Subcutaneous abdominal adipose tissue (tissue), 5 donors: Measurements from ENCODE around the gene NDUFS1.
"Not testable (repeated sequence)": the region's sequence is repeated elsewhere in the genome, so short reads cannot be mapped to it uniquely, and the experiment has no call there.

Source experiments
- H3K27ac ChIP-seq: one replicate; pipeline ENCODE4 v1.7.0; 2013; ENCODE audit warnings: low read depth, mild to moderate bottlenecking, inconsistent platforms, low read length, moderate library complexity
- H3K27me3 ChIP-seq, 5 donors: one replicate each; pipeline ENCODE4 v1.7.0; 2013; ENCODE audit warnings: low read length in 5 of 5, inconsistent platforms in 1 of 5; ENCODE audit not compliant: control insufficient read depth in 5 of 5, insufficient read depth in 4 of 5
- H3K36me3 ChIP-seq, 5 donors: one replicate each; pipeline ENCODE4 v1.7.0; 2013; ENCODE audit warnings: low read length in 5 of 5; ENCODE audit not compliant: control insufficient read depth in 5 of 5, insufficient read depth in 5 of 5
- H3K4me1 ChIP-seq, 5 donors: one replicate each; pipeline ENCODE4 v1.7.0; 2013; ENCODE audit warnings: low read length in 5 of 5, mild to moderate bottlenecking in 3 of 5, moderate library complexity in 1 of 5; ENCODE audit not compliant: control insufficient read depth in 5 of 5, insufficient read depth in 5 of 5
- H3K4me3 ChIP-seq, 5 donors: one replicate each; pipeline ENCODE4 v1.7.0; 2013; ENCODE audit warnings: low read length in 5 of 5, low read depth in 1 of 5
- H3K9ac ChIP-seq, 5 donors: one replicate each; pipeline ENCODE4 v1.7.0; 2013; ENCODE audit warnings: low read length in 5 of 5, mild to moderate bottlenecking in 4 of 5, moderate library complexity in 3 of 5
- H3K9me3 ChIP-seq, 5 donors: one replicate each; pipeline ENCODE4 v1.7.0; 2013; ENCODE audit warnings: low read length in 5 of 5; ENCODE audit not compliant: control insufficient read depth in 5 of 5
- donor health status: healthy.
- donor health status: healthy.
- donor health status: healthy.
- donor health status: healthy.
- donor health status: healthy.

NDUFS1 gene

GRCh38 chr2:206192157-206192556 is 32.9 kb upstream of the NDUFS1 start:
- Histone ChIP-seq H3K4me3 (no peak overlapping the region), H3K27ac (no peak overlapping the region), H3K9ac (no peak overlapping the region)

GRCh38 chr2:206190689-206191088 is 31.4 kb upstream of the NDUFS1 start:
- Histone ChIP-seq H3K4me3 (no peak overlapping the region), H3K27me3 (no peaks in the 10 kb centered on the region), H3K27ac (no peak overlapping the region), H3K36me3 (no peaks in the 10 kb centered on the region), H3K4me1 (no peaks in the 10 kb centered on the region), H3K9me3 (no peaks in the 10 kb centered on the region), H3K9ac (no peak overlapping the region)

More at GRCh38 chr2:206192157-206192556, 32.9 kb upstream of the NDUFS1 start:
- Histone ChIP-seq H3K4me1 (no peaks in the 10 kb centered on the region), H3K27me3 (no peaks in the 10 kb centered on the region), H3K36me3 (no peaks in the 10 kb centered on the region), H3K9me3 (no peaks in the 10 kb centered on the region)

- Histone ChIP-seq H3K36me3 (no peaks in the 10 kb centered on the region), H3K9me3 (no peaks in the 10 kb centered on the region), H3K9ac (no peak overlapping the region), H3K27ac (no peak overlapping the region), H3K27me3 (no peaks in the 10 kb centered on the region), H3K4me1 (no peaks in the 10 kb centered on the region), H3K4me3 (no peak overlapping the region)
Observed at GRCh38 chr2:206190111-206190510, 30.9 kb upstream of the NDUFS1 start.

- H3K9ac ChIP-seq = no peak overlapping the region
- H3K27me3 ChIP-seq = no peaks in the 10 kb centered on the region
- no peak overlapping the region for H3K4me3 ChIP-seq
- H3K4me1 ChIP-seq = no peaks in the 10 kb centered on the region
- no peaks in the 10 kb centered on the region for H3K36me3 ChIP-seq
- H3K27ac ChIP-seq = no peak overlapping the region
- no peaks in the 10 kb centered on the region for H3K9me3 ChIP-seq
Observed at GRCh38 chr2:206189691-206190090, 30.4 kb upstream of the NDUFS1 start.

GRCh38 chr2:206181526-206181925 is 22.3 kb upstream of the NDUFS1 start:
- H3K9ac ChIP-seq, H3K9me3 ChIP-seq, H3K27me3 ChIP-seq, H3K4me3 ChIP-seq, H3K4me1 ChIP-seq, H3K27ac ChIP-seq, H3K36me3 ChIP-seq: not testable (repeated sequence)

GRCh38 chr2:206176901-206177300 is 17.7 kb upstream of the NDUFS1 start:
- H3K27ac ChIP-seq = no peak overlapping the region
- H3K4me1 ChIP-seq = no peaks in the 10 kb centered on the region
- no peaks in the 10 kb centered on the region for H3K9me3 ChIP-seq
- no peaks in the 10 kb centered on the region for H3K27me3 ChIP-seq
- no peak overlapping the region for H3K4me3 ChIP-seq
- no peaks in the 10 kb centered on the region for H3K36me3 ChIP-seq
- H3K9ac ChIP-seq = no peak overlapping the region

- no peaks in the 10 kb centered on the region for H3K9me3 ChIP-seq
- H3K4me1 ChIP-seq = no peaks in the 10 kb centered on the region
- no peaks in the 10 kb centered on the region for H3K36me3 ChIP-seq
- no peak overlapping the region for H3K9ac ChIP-seq
- no peak overlapping the region for H3K27ac ChIP-seq
- no peak overlapping the region for H3K4me3 ChIP-seq
- H3K27me3 ChIP-seq = no peaks in the 10 kb centered on the region
Observed at GRCh38 chr2:206176121-206176520, 16.9 kb upstream of the NDUFS1 start.

GRCh38 chr2:206173147-206173546 is 13.9 kb upstream of the NDUFS1 start:
- Histone ChIP-seq H3K27ac (no peak overlapping the region), H3K4me3 (no peak overlapping the region), H3K4me1 (no peaks in the 10 kb centered on the region), H3K9me3 (no peaks in the 10 kb centered on the region), H3K36me3 (no peaks in the 10 kb centered on the region), H3K9ac (no peak overlapping the region), H3K27me3 (no peaks in the 10 kb centered on the region)

GRCh38 chr2:206171624-206172397 is 12.6 kb upstream of the NDUFS1 start:
- H3K27me3 ChIP-seq, H3K27ac ChIP-seq, H3K9ac ChIP-seq, H3K4me3 ChIP-seq, H3K36me3 ChIP-seq, H3K9me3 ChIP-seq, H3K4me1 ChIP-seq: not testable (repeated sequence)

GRCh38 chr2:206168230-206168629 is 9.0 kb upstream of the NDUFS1 start:
- H3K36me3 ChIP-seq = peaks cover 3 to 12% (median 6%) of the 10 kb centered on the region in 5 donors
- H3K27me3 ChIP-seq, H3K27ac ChIP-seq, H3K9me3 ChIP-seq, H3K4me3 ChIP-seq, H3K9ac ChIP-seq, H3K4me1 ChIP-seq: not testable (repeated sequence)
